ENCODE measurements around the gene SSC5D. TPM values are rescaled to one million over a fixed set of nuclear protein-coding genes. Genes with fewer than 3 reads are reported as not detected.

SSC5D gene
- total RNA-seq, 1 donor from 2014 or later: 13.5 TPM

DNA sequence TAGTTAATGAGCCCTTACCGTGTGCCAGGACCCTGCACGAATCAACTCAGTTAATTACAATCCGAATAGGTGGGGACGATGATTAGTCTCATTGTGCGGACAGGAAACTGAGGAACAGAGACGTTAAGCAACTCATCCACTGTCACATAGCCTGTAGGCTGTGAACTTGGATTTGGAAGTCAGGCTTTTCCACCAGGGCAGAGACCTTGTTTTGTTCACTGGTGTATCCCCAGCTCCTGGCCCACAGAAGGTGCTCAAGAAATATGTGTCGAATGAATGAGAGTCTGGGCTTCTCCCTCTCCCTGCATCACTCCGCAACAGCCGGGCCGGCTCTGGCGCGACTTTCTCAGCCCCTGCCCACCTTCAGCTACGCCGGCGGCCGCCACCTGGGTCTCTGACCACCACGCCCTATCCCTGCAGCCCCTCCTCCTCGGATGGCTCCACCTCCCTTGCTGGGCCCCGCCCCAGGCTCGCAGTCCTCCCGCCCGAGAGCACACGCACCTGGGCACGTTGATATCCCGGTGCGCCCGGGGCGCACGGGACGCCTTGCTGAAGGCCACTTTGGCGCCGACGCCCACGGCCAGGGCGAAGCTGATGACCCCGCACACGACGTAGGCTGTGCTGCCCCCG is 46.4 kb upstream of the SSC5D start:
- TF ChIP-seq POLR2AphosphoS5 (IDR thresholded peaks at IDR 0.05; ENCODE audit: insufficient read depth in 1 of 2, low read depth in 1 of 2) (no peak), POLR2A (IDR thresholded peaks at IDR 0.05) (no peak), CTCF (IDR thresholded peaks at IDR 0.05) (no peak)
- intact Hi-C loops (cut with DNase I): no loop called here
- Histone ChIP-seq H3K36me3 (no peaks in the 10 kb centered on the region), H3K9me3 (no peaks in the 10 kb centered on the region), H3K4me1 (peaks cover 20% of the 10 kb centered on the region), H3K4me3 (no peak overlapping the region), H3K27ac (no peak overlapping the region), H3K27me3 (peaks cover 21% of the 10 kb centered on the region)
- no peak for DNase-seq (ENCODE audit: extremely low spot score in 2 of 2)

- intact Hi-C loops (cut with DNase I): no loop called here
- H3K27me3 ChIP-seq: peaks cover 21% of the 10 kb centered on the region
- TF ChIP-seq POLR2AphosphoS5 (IDR thresholded peaks at IDR 0.05; ENCODE audit: insufficient read depth in 1 of 2, low read depth in 1 of 2): no peak
- TF ChIP-seq CTCF (IDR thresholded peaks at IDR 0.05): no peak
- TF ChIP-seq POLR2A (IDR thresholded peaks at IDR 0.05): no peak
- H3K9me3 ChIP-seq: no peaks in the 10 kb centered on the region
- no peak overlapping the region for H3K4me3 ChIP-seq
- no peak for DNase-seq (ENCODE audit: extremely low spot score in 2 of 2)
- H3K27ac ChIP-seq: no peak overlapping the region
- H3K36me3 ChIP-seq: no peaks in the 10 kb centered on the region
- peaks cover 22% of the 10 kb centered on the region for H3K4me1 ChIP-seq
Measured at GRCh38 chr19:55442372-55442961, 45.8 kb upstream of the SSC5D start.

DNA sequence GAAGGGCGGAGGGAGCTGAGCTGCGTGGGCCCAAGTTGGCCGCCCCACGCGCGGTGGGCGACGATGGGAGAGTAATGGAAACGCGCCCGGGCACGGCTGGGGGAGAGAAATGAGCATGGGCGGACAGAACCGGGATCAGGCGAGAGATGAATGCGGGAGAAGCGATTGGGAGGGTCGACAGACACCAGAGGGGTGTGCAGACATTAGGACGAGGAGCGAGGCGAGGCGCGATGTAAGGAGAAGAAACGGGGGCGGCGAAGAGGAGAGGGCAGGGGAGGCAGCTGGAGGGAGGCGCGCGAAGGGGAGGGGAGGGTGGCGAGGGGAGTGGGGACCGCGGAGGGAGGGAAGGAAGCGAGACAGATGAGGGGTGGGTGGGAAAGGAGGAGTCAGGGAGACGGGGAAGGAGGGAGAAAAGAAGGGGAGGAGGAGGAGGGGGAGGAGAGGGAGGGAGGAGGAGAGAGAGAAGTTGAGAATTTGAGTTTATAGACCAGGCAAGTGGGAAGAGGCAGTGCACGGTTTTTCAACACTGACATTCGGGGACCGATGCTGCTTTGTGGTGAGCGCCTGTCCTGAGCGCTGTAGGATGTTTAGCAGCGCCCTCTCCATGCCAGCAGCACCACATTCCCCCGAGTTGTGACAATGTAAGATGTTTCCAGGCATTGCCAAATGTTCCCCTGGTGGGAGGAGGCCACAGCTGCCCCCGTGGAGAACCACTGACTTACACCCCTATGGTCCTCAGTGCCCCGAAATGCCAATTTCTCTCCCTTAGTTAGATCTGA is 45.0 kb upstream of the SSC5D start, which contains the start of gene SHISA7:
SHISA7 (minus strand) TSS at position 256 of the 779 bp plus-strand sequence. CDS start 437 bp downstream, outside the sequence.
- Histone ChIP-seq H3K4me1 (peaks cover 28% of the 10 kb centered on the region), H3K9me3 (no peaks in the 10 kb centered on the region), H3K36me3 (no peaks in the 10 kb centered on the region), H3K27me3 (peaks cover 21% of the 10 kb centered on the region), H3K27ac (no peak within 1 kb of the TSS), H3K4me3 (no peak within 1 kb of the TSS)
- intact Hi-C loops (cut with DNase I): no loop called here
- TF ChIP-seq POLR2A (IDR thresholded peaks at IDR 0.05) (no peak), POLR2AphosphoS5 (IDR thresholded peaks at IDR 0.05; ENCODE audit: insufficient read depth in 1 of 2, low read depth in 1 of 2) (no peak), CTCF (IDR thresholded peaks at IDR 0.05) (no peak)
- no peak for DNase-seq (ENCODE audit: extremely low spot score in 2 of 2)

DNA sequence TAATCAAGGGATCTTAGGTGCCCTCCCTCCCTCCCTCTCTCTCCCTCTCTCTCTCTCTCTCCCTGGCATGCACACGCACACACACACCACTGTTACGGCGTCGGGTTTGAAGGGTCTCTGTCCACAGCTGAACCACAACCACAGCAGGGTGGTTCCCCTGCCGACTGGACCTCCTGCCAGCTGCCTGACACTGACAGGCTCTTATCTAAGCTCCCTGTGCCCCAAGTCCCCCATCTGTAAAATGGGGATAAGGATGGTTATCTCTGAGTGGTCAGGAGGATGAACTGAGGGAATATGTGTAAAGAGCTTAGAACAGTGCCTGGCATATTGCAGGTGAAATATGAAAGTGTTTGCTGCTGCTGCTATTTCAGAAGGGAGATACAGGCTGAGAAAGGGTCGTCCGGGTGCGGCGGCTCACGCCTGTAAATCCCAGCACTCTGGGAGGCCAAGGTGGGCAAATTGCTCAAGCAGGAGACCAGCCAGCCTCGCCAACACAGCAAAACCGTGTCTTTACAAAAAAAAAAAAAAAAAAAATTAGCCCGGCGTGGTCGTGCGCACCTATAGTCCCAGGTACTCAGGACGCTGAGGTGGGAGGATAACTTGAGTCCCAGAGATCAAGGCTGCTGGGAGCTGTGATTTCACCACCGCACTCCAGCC is 44.3 kb upstream of the SSC5D start:
- intact Hi-C loops (cut with DNase I): no loop called here
- peaks cover 21% of the 10 kb centered on the region for H3K27me3 ChIP-seq
- H3K4me1 ChIP-seq: peaks cover 28% of the 10 kb centered on the region

More for the DNA sequence above, 44.3 kb upstream of the SSC5D start:
- no peak overlapping the region for H3K4me3 ChIP-seq
- H3K27ac ChIP-seq: no peak overlapping the region
- TF ChIP-seq CTCF (IDR thresholded peaks at IDR 0.05) (no peak), POLR2AphosphoS5 (IDR thresholded peaks at IDR 0.05; ENCODE audit: insufficient read depth in 1 of 2, low read depth in 1 of 2) (no peak)
- no peaks in the 10 kb centered on the region for H3K9me3 ChIP-seq
- no peaks in the 10 kb centered on the region for H3K36me3 ChIP-seq
- DNase-seq (ENCODE audit: extremely low spot score in 2 of 2): no peak

All from vagina (tissue), 2 donors.